ENCODE data around the gene SYNPR. TPM values are rescaled to one million over a fixed set of nuclear protein-coding genes. Genes with fewer than 3 reads are reported as not detected.

Gene SYNPR
- total RNA-seq, 1 donor from 2014 or later, result not detected

DNA sequence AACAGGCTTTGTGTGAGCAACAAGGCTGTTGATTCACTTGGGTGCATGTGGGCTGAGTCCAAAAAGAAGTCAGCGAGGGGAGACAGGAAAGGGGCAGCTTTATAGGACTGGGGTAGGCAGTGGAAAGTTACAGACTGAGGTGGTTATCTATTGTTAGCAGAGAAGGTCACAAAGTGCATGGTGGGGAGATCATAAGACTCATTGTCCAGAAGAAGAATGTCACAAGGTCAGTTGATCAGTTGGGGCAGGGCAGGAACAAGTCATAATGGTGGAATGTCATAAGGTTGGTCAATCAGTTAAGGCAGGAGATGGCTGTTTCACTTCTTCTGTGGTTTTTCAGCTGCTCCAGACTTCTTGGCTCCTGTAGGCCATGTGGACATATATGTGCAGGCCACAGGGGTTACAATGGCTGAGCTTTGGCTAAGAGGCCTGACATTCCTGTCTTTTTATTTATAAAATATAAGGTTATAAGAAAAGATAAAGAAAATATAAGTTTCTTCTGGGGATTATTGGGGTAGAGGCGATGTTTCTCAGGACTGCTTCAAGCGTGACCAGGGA is 304.9 kb downstream of the SYNPR start:
- Mint-ChIP-seq H3K4me3 (ENCODE audit: unreplicated experiment) (no peak overlapping the region), H3K36me3 (ENCODE audit: unreplicated experiment) (no peaks in the 10 kb centered on the region), H3K27ac (ENCODE audit: unreplicated experiment) (no peak overlapping the region), H3K4me1 (ENCODE audit: unreplicated experiment) (no peaks in the 10 kb centered on the region), H3K27me3 (ENCODE audit: unreplicated experiment) (no peaks in the 10 kb centered on the region), H3K9me3 (ENCODE audit: unreplicated experiment) (no peaks in the 10 kb centered on the region)
- TF ChIP-seq, protein P1, sequence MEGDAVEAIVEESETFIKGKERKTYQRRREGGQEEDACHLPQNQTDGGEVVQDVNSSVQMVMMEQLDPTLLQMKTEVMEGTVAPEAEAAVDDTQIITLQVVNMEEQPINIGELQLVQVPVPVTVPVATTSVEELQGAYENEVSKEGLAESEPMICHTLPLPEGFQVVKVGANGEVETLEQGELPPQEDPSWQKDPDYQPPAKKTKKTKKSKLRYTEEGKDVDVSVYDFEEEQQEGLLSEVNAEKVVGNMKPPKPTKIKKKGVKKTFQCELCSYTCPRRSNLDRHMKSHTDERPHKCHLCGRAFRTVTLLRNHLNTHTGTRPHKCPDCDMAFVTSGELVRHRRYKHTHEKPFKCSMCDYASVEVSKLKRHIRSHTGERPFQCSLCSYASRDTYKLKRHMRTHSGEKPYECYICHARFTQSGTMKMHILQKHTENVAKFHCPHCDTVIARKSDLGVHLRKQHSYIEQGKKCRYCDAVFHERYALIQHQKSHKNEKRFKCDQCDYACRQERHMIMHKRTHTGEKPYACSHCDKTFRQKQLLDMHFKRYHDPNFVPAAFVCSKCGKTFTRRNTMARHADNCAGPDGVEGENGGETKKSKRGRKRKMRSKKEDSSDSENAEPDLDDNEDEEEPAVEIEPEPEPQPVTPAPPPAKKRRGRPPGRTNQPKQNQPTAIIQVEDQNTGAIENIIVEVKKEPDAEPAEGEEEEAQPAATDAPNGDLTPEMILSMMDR (IDR thresholded peaks at IDR 0.05), result no peak
- no peak for DNase-seq (ENCODE audit: extremely low spot score, unreplicated experiment)

DNA sequence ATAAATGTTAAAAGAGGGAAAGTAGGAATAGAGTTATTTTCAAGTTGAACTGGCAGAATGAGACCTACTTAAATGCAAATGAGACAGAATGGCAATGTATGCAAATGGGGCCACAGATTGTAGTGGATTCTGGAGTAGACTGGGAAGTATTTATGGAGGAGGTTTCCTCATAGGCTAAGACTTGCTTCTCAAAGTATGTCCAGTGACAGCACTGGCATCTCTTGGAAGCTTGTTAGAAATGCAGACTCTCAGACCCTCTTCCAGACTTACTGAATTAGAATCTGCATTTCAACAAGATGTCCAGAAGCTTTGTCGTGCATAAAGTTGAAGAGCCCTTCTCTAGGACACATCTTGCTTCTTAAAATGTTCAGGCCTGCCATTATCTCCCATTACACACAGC is 306.6 kb downstream of the SYNPR start:
- TF ChIP-seq, protein P1 (IDR thresholded peaks at IDR 0.05), result no peak
- Mint-ChIP-seq H3K36me3 (ENCODE audit: unreplicated experiment) (no peaks in the 10 kb centered on the region), H3K27ac (ENCODE audit: unreplicated experiment) (no peak overlapping the region), H3K27me3 (ENCODE audit: unreplicated experiment) (no peaks in the 10 kb centered on the region), H3K4me1 (ENCODE audit: unreplicated experiment) (no peaks in the 10 kb centered on the region), H3K9me3 (ENCODE audit: unreplicated experiment) (no peaks in the 10 kb centered on the region), H3K4me3 (ENCODE audit: unreplicated experiment) (no peak overlapping the region)
- DNase-seq (ENCODE audit: extremely low spot score, unreplicated experiment), result no peak

DNA sequence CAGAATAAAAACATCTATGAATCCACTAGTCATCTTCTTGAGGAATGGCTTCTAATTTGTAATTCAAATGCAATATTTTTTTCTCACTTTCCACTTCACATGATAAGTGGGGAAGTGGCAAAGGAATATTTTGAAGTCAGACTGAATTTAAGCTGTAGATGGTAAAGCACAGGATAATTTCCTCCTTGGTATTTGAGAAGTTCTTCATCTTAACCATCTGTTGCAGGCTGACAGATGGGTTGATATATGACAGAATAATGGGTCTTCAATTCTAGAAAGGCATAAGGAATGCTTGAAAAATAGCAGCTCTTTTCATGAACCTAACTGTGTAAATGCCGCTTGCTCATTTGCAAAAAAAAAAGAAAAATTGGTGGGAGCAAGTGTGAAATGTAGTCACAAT is 307.8 kb downstream of the SYNPR start:
- Mint-ChIP-seq H3K27ac (ENCODE audit: unreplicated experiment) (no peak overlapping the region), H3K4me1 (ENCODE audit: unreplicated experiment) (no peaks in the 10 kb centered on the region), H3K9me3 (ENCODE audit: unreplicated experiment) (no peaks in the 10 kb centered on the region), H3K27me3 (ENCODE audit: unreplicated experiment) (no peaks in the 10 kb centered on the region), H3K36me3 (ENCODE audit: unreplicated experiment) (no peaks in the 10 kb centered on the region), H3K4me3 (ENCODE audit: unreplicated experiment) (no peak overlapping the region)
- TF ChIP-seq, protein P1 (IDR thresholded peaks at IDR 0.05), result no peak
- no peak for DNase-seq (ENCODE audit: extremely low spot score, unreplicated experiment)

DNA sequence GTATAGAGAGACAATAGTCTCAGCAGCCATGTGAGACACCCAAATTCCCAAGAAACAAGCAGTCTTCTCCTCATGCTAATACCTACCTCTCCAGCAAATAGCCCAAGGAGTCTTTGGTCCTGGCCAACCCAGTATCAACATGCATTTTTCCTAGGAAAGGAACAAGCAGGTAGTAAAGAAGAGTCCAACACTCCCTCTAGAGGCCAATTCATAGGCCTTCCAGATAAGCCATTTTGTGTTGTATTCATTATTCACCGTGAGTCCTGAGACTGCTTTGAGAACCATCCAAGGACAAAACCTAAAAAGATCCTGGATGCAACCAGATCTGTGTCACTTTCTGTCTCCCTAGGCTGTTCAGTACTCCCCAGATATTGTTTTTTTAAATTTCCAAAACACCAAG is 310.8 kb downstream of the SYNPR start:
- H3K36me3 Mint-ChIP-seq (ENCODE audit: unreplicated experiment), result no peaks in the 10 kb centered on the region
- no peak overlapping the region for H3K27ac Mint-ChIP-seq (ENCODE audit: unreplicated experiment)
- no peaks in the 10 kb centered on the region for H3K4me1 Mint-ChIP-seq (ENCODE audit: unreplicated experiment)
- no peaks in the 10 kb centered on the region for H3K27me3 Mint-ChIP-seq (ENCODE audit: unreplicated experiment)
- H3K9me3 Mint-ChIP-seq (ENCODE audit: unreplicated experiment), result no peaks in the 10 kb centered on the region
- TF ChIP-seq, protein P1 (IDR thresholded peaks at IDR 0.05), result no peak
- no peak overlapping the region for H3K4me3 Mint-ChIP-seq (ENCODE audit: unreplicated experiment)
- DNase-seq (ENCODE audit: extremely low spot score, unreplicated experiment), result no peak

DNA sequence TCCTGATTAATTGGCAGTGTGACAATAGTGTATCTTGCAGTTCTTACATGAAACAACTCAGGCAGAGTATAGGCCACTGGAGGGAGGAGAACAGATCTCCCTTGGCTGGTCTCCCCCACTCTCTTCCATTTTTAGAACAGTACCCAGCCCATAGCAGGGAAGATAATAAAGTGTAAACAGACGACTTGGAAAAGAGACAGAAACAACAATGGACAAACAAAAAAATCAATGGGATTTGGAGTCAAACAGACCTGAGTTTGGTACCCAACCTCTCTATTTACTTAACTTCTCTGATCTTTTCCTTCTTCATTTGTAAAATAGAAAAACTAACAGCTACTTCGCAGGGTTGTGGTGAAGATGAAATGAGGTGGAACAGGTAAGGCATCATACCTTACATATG is 315.7 kb downstream of the SYNPR start:
- Mint-ChIP-seq H3K36me3 (ENCODE audit: unreplicated experiment) (no peaks in the 10 kb centered on the region), H3K27ac (ENCODE audit: unreplicated experiment) (no peak overlapping the region), H3K4me3 (ENCODE audit: unreplicated experiment) (no peak overlapping the region), H3K27me3 (ENCODE audit: unreplicated experiment) (no peaks in the 10 kb centered on the region), H3K9me3 (ENCODE audit: unreplicated experiment) (no peaks in the 10 kb centered on the region), H3K4me1 (ENCODE audit: unreplicated experiment) (no peaks in the 10 kb centered on the region)
- no peak for DNase-seq (ENCODE audit: extremely low spot score, unreplicated experiment)
- TF ChIP-seq, protein P1 (IDR thresholded peaks at IDR 0.05), result no peak

Measured in osteocyte (in vitro differentiated cells).